ENCODE results near the gene CHI3L2. TPM values are rescaled to one million over a fixed set of nuclear protein-coding genes. Genes with fewer than 3 reads are reported as not detected.

The CHI3L2 gene
- total RNA-seq, 4 donors from 2014 or later, result 4.7 to 9.8 (median 7.7) TPM

- whole genome bisulfite sequencing, result 12% methylated on average over 35 of the region's 40 CpGs
- H3K27ac ChIP-seq, result no peak overlapping the region
- H3K36me3 ChIP-seq, result no peaks in the 10 kb centered on the region
- no peak for TF ChIP-seq POLR2A (IDR thresholded peaks at IDR 0.05)
- TF ChIP-seq EP300 (IDR thresholded peaks at IDR 0.05), result no peak
- no peak for TF ChIP-seq CTCF (IDR thresholded peaks at IDR 0.05)
- TF ChIP-seq POLR2AphosphoS5 (IDR thresholded peaks at IDR 0.05), result no peak
- no peak for DNase-seq (ENCODE audit: low spot score in 2 of 2)
- no peaks in the 10 kb centered on the region for H3K9me3 ChIP-seq
- H3K27me3 ChIP-seq, result peaks cover 26% of the 10 kb centered on the region
- H3K4me1 ChIP-seq, result peaks cover 9% of the 10 kb centered on the region
- no peak overlapping the region for H3K4me3 ChIP-seq
These were observed 43.4 kb downstream of the CHI3L2 start for GRCh38 chr1:111270771-111271463.

- 16% methylated on average over 16 of the region's 16 CpGs for WGBS
These were observed 43.9 kb downstream of the CHI3L2 start for GRCh38 chr1:111271464-111271801.

GRCh38 chr1:111272081-111272480 is 44.6 kb downstream of the CHI3L2 start:
- Histone ChIP-seq H3K4me3 (no peak overlapping the region), H3K9me3 (no peaks in the 10 kb centered on the region), H3K36me3 (no peaks in the 10 kb centered on the region), H3K27me3 (peaks cover 26% of the 10 kb centered on the region), H3K27ac (no peak overlapping the region), H3K4me1 (peaks cover 9% of the 10 kb centered on the region)
- WGBS, result 67% methylated on average over 3 of the region's 3 CpGs
- TF ChIP-seq CTCF (IDR thresholded peaks at IDR 0.05) (no peak), POLR2AphosphoS5 (IDR thresholded peaks at IDR 0.05) (no peak), POLR2A (IDR thresholded peaks at IDR 0.05) (no peak), EP300 (IDR thresholded peaks at IDR 0.05) (no peak)
- DNase-seq (ENCODE audit: low spot score in 2 of 2), result no peak

More at GRCh38 chr1:111271464-111271801, 43.9 kb downstream of the CHI3L2 start:
- Histone ChIP-seq H3K27me3 (peaks cover 26% of the 10 kb centered on the region), H3K36me3 (no peaks in the 10 kb centered on the region), H3K4me3 (no peak overlapping the region), H3K9me3 (no peaks in the 10 kb centered on the region), H3K4me1 (peaks cover 9% of the 10 kb centered on the region), H3K27ac (no peak overlapping the region)
- no peak for DNase-seq (ENCODE audit: low spot score in 2 of 2)
- TF ChIP-seq EP300 (IDR thresholded peaks at IDR 0.05), result no peak
- TF ChIP-seq CTCF (IDR thresholded peaks at IDR 0.05), result no peak
- no peak for TF ChIP-seq POLR2A (IDR thresholded peaks at IDR 0.05)
- TF ChIP-seq POLR2AphosphoS5 (IDR thresholded peaks at IDR 0.05), result no peak

GRCh38 chr1:111274653-111275052 is 47.1 kb downstream of the CHI3L2 start:
- peak overlapping the region; percentile 49 for H3K27ac ChIP-seq
- peaks cover 22% of the 10 kb centered on the region for H3K27me3 ChIP-seq
- H3K4me1 ChIP-seq, result peaks cover 9% of the 10 kb centered on the region
- WGBS, result 54% methylated on average over 4 of the region's 4 CpGs
- no peak for DNase-seq (ENCODE audit: low spot score in 2 of 2)
- no peaks in the 10 kb centered on the region for H3K9me3 ChIP-seq
- H3K36me3 ChIP-seq, result no peaks in the 10 kb centered on the region
- peak overlapping the region; percentile 13 for H3K4me3 ChIP-seq
- TF ChIP-seq EP300 (IDR thresholded peaks at IDR 0.05) (no peak), CTCF (IDR thresholded peaks at IDR 0.05) (no peak), POLR2AphosphoS5 (IDR thresholded peaks at IDR 0.05) (no peak)

- Histone ChIP-seq H3K27ac (peak overlapping the region; percentile 49), H3K4me3 (peak overlapping the region; percentile 13), H3K27me3 (peaks cover 18% of the 10 kb centered on the region), H3K4me1 (peaks cover 9% of the 10 kb centered on the region), H3K9me3 (no peaks in the 10 kb centered on the region), H3K36me3 (no peaks in the 10 kb centered on the region)
- WGBS, result 67% methylated on average over 1 of the region's 1 CpG
- TF ChIP-seq POLR2AphosphoS5 (IDR thresholded peaks at IDR 0.05), result no peak
- TF ChIP-seq EP300 (IDR thresholded peaks at IDR 0.05), result no peak
- TF ChIP-seq POLR2A (IDR thresholded peaks at IDR 0.05), result no peak
- TF ChIP-seq CTCF (IDR thresholded peaks at IDR 0.05), result no peak
- DNase-seq (ENCODE audit: low spot score in 2 of 2), result peak; percentile 86
These were observed 47.6 kb downstream of the CHI3L2 start for GRCh38 chr1:111275079-111275478.
